H1 (cell line): ENCODE measurements around the gene MRTFB. TPM values are rescaled to one million over a fixed set of nuclear protein-coding genes. Genes with fewer than 3 reads are reported as not detected.

Experiments
- CTCF ChIA-PET: fragments of 300-600 bp; sonication (Branson Sonifier 250); formaldehyde crosslinking; loops from one replicate; lab custom pipeline; 2021; ENCODE audit not compliant: partially characterized antibody; lab: Charles Lee
- POLR2A ChIA-PET: fragments of 300-600 bp; sonication (Branson Sonifier 250); formaldehyde crosslinking; loops from one replicate; lab custom pipeline; 2021; ENCODE audit warnings: inconsistent platforms; ENCODE audit not compliant: partially characterized antibody; lab: Charles Lee
- DNase-seq, 2 experiments: peaks; one replicate each; pipeline versions ENCODE4 v3.0.0 to v3.0.0-alpha.2; 2010 to 2022; ENCODE audit warnings: low spot score in 2 of 2, low read depth in 1 of 2, mixed read lengths in 1 of 2
- FAIRE-seq: peaks from 2 replicates; lab custom pipeline; 2011; peaks lifted over from hg19 to GRCh38; lab: Jason Lieb, UNC
- H2AFZ ChIP-seq: 2 replicates; pipeline ENCODE4 v1.8.1; 2012; ENCODE audit warnings: low read length, inconsistent platforms
- H2AK5ac ChIP-seq: 2 replicates; pipeline ENCODE4 v1.6.1; 2013; ENCODE audit warnings: low read depth, low read length
- H2BK120ac ChIP-seq: replicated peaks from 2 replicates; pipeline ENCODE3; 2013; ENCODE audit warnings: low read depth, low read length, inconsistent platforms
- H2BK12ac ChIP-seq: 2 replicates; pipeline ENCODE4 v1.6.1; 2013; ENCODE audit warnings: low read depth, low read length
- H2BK15ac ChIP-seq: 2 replicates; pipeline ENCODE4 v1.6.1; 2013; ENCODE audit warnings: low read length
- H2BK20ac ChIP-seq: 2 replicates; pipeline ENCODE4 v1.6.1; 2013; ENCODE audit warnings: low read length
- H2BK5ac ChIP-seq: 2 replicates; pipeline ENCODE4 v1.6.1; 2013; ENCODE audit warnings: low read depth, low read length
- H3K14ac ChIP-seq: 2 replicates; pipeline ENCODE4 v1.6.1; 2013; ENCODE audit warnings: inconsistent platforms; ENCODE audit not compliant: insufficient read length
- H3K18ac ChIP-seq: 2 replicates; pipeline ENCODE4 v1.6.1; 2013; ENCODE audit warnings: low read length; ENCODE audit errors: extremely low read depth
- H3K23ac ChIP-seq: 2 replicates; pipeline ENCODE4 v1.6.1; 2013; ENCODE audit warnings: inconsistent platforms; ENCODE audit not compliant: insufficient read length
- H3K23me2 ChIP-seq: 2 replicates; pipeline ENCODE4 v1.6.1; 2013; ENCODE audit warnings: low read depth, low read length
- H3K27ac ChIP-seq: 2 replicates; pipeline ENCODE4 v1.6.1; 2011; ENCODE audit warnings: low read depth, low read length, inconsistent platforms
- H3K27me3 ChIP-seq, 4 experiments: replicated peaks in 1 of 4; 1 replicate in 1 of 4; 2 replicates in 3 of 4; pipeline versions ENCODE4 v1.6.1 to v1.8.1; 2011 to 2013; ENCODE audit warnings: low read length in 3 of 4, mild to moderate bottlenecking in 3 of 4, inconsistent platforms in 2 of 4, mixed read lengths in 2 of 4, moderate library complexity in 1 of 4; ENCODE audit not compliant: control insufficient read depth in 3 of 4, insufficient read depth in 3 of 4; ENCODE audit errors: extremely low read depth in 1 of 4
- H3K36me3 ChIP-seq, 4 experiments: 2 replicates each; pipeline versions ENCODE4 v1.6.1 to v1.8.1; 2011 to 2013; ENCODE audit warnings: mild to moderate bottlenecking in 4 of 4, low read length in 3 of 4, moderate library complexity in 2 of 4, control low read depth in 1 of 4, inconsistent platforms in 1 of 4; ENCODE audit not compliant: insufficient read depth in 4 of 4, control insufficient read depth in 2 of 4
- H3K4ac ChIP-seq: replicated peaks from 2 replicates; pipeline ENCODE3; 2013; ENCODE audit warnings: low read length, low read depth, mixed read lengths, inconsistent platforms; ENCODE audit not compliant: insufficient read length
- H3K4me1 ChIP-seq, 4 experiments: replicated peaks in 1 of 4; 1 replicate in 1 of 4; 2 replicates in 3 of 4; pipeline versions ENCODE4 v1.6.1 to v1.8.1; 2011 to 2013; ENCODE audit warnings: low read length in 3 of 4, inconsistent platforms in 2 of 4, mixed read lengths in 1 of 4; ENCODE audit not compliant: insufficient read depth in 4 of 4, control insufficient read depth in 3 of 4
- H3K4me2 ChIP-seq, 2 experiments: 2 replicates each; pipeline versions ENCODE4 v1.6.1 to v1.8.1; 2011 to 2013; ENCODE audit warnings: low read depth in 2 of 2, low read length in 2 of 2, control low read depth in 1 of 2, inconsistent platforms in 1 of 2, mild to moderate bottlenecking in 1 of 2; ENCODE audit not compliant: insufficient read depth in 1 of 2
- H3K4me3 ChIP-seq, 4 experiments: fragments of 200-600, 300-600 bp in 1 of 4; sonication (generic), shearing (Covaris generic), sonication (Bioruptor Twin) in 1 of 4; 2 replicates each; pipeline versions ENCODE4 v1.5.1 to v1.8.1; 2011 to 2016; ENCODE audit warnings: low read length in 4 of 4, low read depth in 3 of 4, control low read depth in 2 of 4, inconsistent platforms in 2 of 4, mild to moderate bottlenecking in 2 of 4, mixed read lengths in 1 of 4, moderate library complexity in 1 of 4; ENCODE audit not compliant: insufficient read depth in 2 of 4; ENCODE audit errors: extremely low read depth in 1 of 4
- H3K56ac ChIP-seq: replicated peaks from 2 replicates; pipeline ENCODE3; 2013; ENCODE audit warnings: low read depth, mild to moderate bottlenecking, mixed read lengths, low read length, inconsistent platforms; ENCODE audit not compliant: insufficient read length
- H3K79me1 ChIP-seq: 2 replicates; pipeline ENCODE4 v1.6.1; 2013; ENCODE audit warnings: low read depth, low read length, control low read depth
- H3K79me2 ChIP-seq, 2 experiments: 2 replicates each; pipeline versions ENCODE4 v1.6.1 to v1.8.1; 2012 to 2013; ENCODE audit warnings: low read length in 2 of 2, mild to moderate bottlenecking in 2 of 2, inconsistent platforms in 1 of 2; ENCODE audit not compliant: insufficient read depth in 2 of 2, control insufficient read depth in 1 of 2
- H3K9ac ChIP-seq, 4 experiments: replicated peaks in 1 of 4; 1 replicate in 1 of 4; 2 replicates in 3 of 4; pipeline versions ENCODE4 v1.6.1 to v1.8.1; 2011 to 2013; ENCODE audit warnings: low read depth in 3 of 4, low read length in 3 of 4, control low read depth in 2 of 4, mild to moderate bottlenecking in 2 of 4, moderate library complexity in 2 of 4, inconsistent platforms in 1 of 4; ENCODE audit errors: extremely low read depth in 1 of 4
- H3K9me3 ChIP-seq, 2 experiments: 2 replicates each; pipeline versions ENCODE4 v1.6.1 to v1.8.1; 2012 to 2013; ENCODE audit warnings: mild to moderate bottlenecking in 2 of 2, moderate library complexity in 2 of 2, control low read depth in 1 of 2, inconsistent platforms in 1 of 2, low read depth in 1 of 2, low read length in 1 of 2, mixed read lengths in 1 of 2; ENCODE audit not compliant: insufficient read depth in 2 of 2
- H4K20me1 ChIP-seq, 2 experiments: replicated peaks in 1 of 2; 2 replicates each; pipeline versions ENCODE3 to v1.8.1; 2011 to 2013; ENCODE audit warnings: inconsistent platforms in 2 of 2, low read length in 2 of 2, mild to moderate bottlenecking in 1 of 2; ENCODE audit not compliant: insufficient read depth in 2 of 2, control insufficient read depth in 1 of 2
- H4K5ac ChIP-seq: 2 replicates; pipeline ENCODE4 v1.6.1; 2013; ENCODE audit warnings: low read length, low read depth, mixed read lengths, inconsistent platforms; ENCODE audit not compliant: insufficient read length
- H4K8ac ChIP-seq: 2 replicates; pipeline ENCODE4 v1.8.0; 2013; ENCODE audit warnings: mild to moderate bottlenecking, moderate library complexity, low read length, inconsistent platforms; ENCODE audit not compliant: insufficient read depth; ENCODE audit errors: extremely low read depth
- H4K91ac ChIP-seq: replicated peaks from 2 replicates; pipeline ENCODE3; 2013; ENCODE audit warnings: low read length, mixed read lengths, inconsistent platforms; ENCODE audit not compliant: insufficient read length
- BRCA1 ChIP-seq: IDR thresholded peaks from 2 replicates; pipeline ENCODE4 v1.6.1; 2012; ENCODE audit warnings: low read depth, low read length, improper control_type of control experiment
- CBX5 ChIP-seq: fragments of 300-800, 300-1000 bp; sonication (generic); IDR thresholded peaks from 2 replicates; pipeline ENCODE4 v1.7.1; 2016; ENCODE audit warnings: antibody characterized with exemption, low read length, low read depth
- CEBPB ChIP-seq: IDR thresholded peaks from 2 replicates; pipeline ENCODE4 v1.6.1; 2012; ENCODE audit warnings: low read depth, low read length
- KDM1A ChIP-seq: fragments of 200-600, 300-600 bp; sonication (generic); IDR thresholded peaks from 2 replicates; pipeline ENCODE4 v1.7.1; 2016; ENCODE audit warnings: mild to moderate bottlenecking, low read length, borderline replicate concordance
- MAFK ChIP-seq: IDR thresholded peaks from 2 replicates; pipeline ENCODE4 v1.6.1; 2012; ENCODE audit warnings: low read depth, mild to moderate bottlenecking, improper control_type of control experiment, low read length
- POU5F1 ChIP-seq: IDR thresholded peaks from 2 replicates; pipeline ENCODE4 v1.6.1; 2011; ENCODE audit warnings: low read depth, mild to moderate bottlenecking, low read length, moderate library complexity
- SIRT6 ChIP-seq: IDR thresholded peaks from one replicate; pipeline ENCODE4 v1.7.1; 2012; ENCODE audit warnings: low read length, inconsistent platforms
- SP2 ChIP-seq: IDR thresholded peaks from 2 replicates; pipeline ENCODE4 v1.6.1; 2012; ENCODE audit warnings: mild to moderate bottlenecking, low read length, inconsistent platforms
- WGBS, 2 experiments: shearing (Covaris generic) in 1 of 2; methylation state at CpG; one replicate each; pipeline versions ENCODE4 v1.1.6 to v1.1.7; 2013 to 2015; ENCODE audit warnings: low lambda C conversion rate in 2 of 2, mixed read lengths in 2 of 2, inconsistent platforms in 1 of 2, low coverage in 1 of 2, missing lambda C conversion rate in 1 of 2; ENCODE audit not compliant: insufficient replicate concordance in 2 of 2, insufficient coverage in 1 of 2, insufficient read length in 1 of 2; ENCODE audit errors: extremely low coverage in 1 of 2, missing lambda C conversion rate in 1 of 2; 5-methylcytosine and 5-hydroxymethylcytosine counted together
- polyA plus RNA-seq, 7 experiments: library from polyadenylated mRNA; depleted of rRNA in 3 of 7; stranded (reverse) in 5 of 7; unstranded in 2 of 7; fragments of >200 nt in 5 of 7; fragments of 200-250 nt in 2 of 7; gene quantifications; 1 replicate in 5 of 7; 2 replicates in 1 of 7; 4 replicates in 1 of 7; pipeline versions ENCODE4 v1.2.1 to v1.2.3, GENCODE V29; 2011 to 2013; ENCODE audit warnings: missing spikeins in 2 of 7, mixed read lengths in 2 of 7
- total RNA-seq: library from RNA; stranded (reverse); fragmentation: NEBNext Ultra II Directional; extraction: Animal tissue kit (Norgen Biotek cat#: 25700); gene quantifications from 2 replicates; pipeline ENCODE4 v1.2.1, GENCODE V29; 2021
- TF ChIP-seq, protein P1 (sequence below): IDR thresholded peaks from 2 replicates; pipeline ENCODE4 v1.6.1; 2012; ENCODE audit warnings: low read length, inconsistent platforms

The MRTFB gene
- total and polyA plus RNA-seq, 2 of the 8 experiments (the other 6 are each of a cell fraction or from before 2014, with no cell fraction given) = 13.5 to 34.9 TPM

DNA sequence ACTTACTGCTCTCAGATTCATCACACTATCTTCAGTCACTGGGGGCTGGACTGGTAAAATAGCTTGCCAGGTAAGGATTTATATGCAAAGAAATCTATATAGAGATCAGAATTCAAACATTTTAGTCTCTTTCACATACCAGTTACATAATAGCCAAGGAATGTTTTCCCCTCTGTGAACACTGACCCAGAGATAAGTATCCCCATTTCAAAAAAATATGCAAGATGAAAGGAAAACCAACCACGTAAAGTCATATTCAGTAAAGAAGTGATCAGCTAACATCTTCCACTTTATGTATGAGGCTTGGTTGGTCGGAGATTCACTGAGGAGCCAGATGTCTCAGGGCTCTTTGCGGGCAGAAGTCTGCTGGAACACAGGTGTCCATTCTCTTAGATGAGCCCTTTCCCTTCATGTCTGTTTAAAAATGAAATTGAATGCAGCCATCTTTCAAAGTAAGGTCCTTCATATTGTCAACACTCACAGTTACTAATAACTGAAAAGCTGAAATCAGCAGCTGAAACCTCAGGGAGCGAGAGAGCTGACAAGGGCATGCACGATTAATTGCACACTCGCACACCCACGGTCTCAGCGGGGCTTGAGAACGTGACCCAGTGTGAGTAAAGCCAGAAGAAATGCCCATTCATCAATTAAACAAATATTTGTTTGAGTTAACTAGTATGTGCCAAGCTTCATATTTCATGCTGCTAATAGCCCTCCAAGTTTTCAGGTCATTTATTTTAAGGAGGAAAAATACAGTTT is 161.2 kb downstream of the MRTFB start:
- Histone ChIP-seq H3K23ac (no peak overlapping the region), H4K5ac (no peak overlapping the region), H3K36me3 (peaks cover 2 to 28% (median 5%) of the 10 kb centered on the region in 4 experiments; a peak in 4 of 8 replicates), H3K27me3 (no peaks in the 10 kb centered on the region), H4K8ac (no peak overlapping the region), H4K20me1 (no peaks in the 10 kb centered on the region), H3K4me3 (no peak overlapping the region), H2AFZ (no peak overlapping the region), H3K4ac (no peak overlapping the region), H2BK15ac (no peak overlapping the region), H3K4me2 (no peak overlapping the region), H2BK12ac (no peak overlapping the region), H3K79me1 (no peaks in the 10 kb centered on the region), H3K18ac (no peak overlapping the region), H2BK120ac (no peak overlapping the region), H3K4me1 (no peaks in the 10 kb centered on the region), H2AK5ac (no peak overlapping the region), H3K79me2 (no peaks in the 10 kb centered on the region), H4K91ac (no peak overlapping the region), H3K56ac (no peak overlapping the region), H3K9me3 (no peaks in the 10 kb centered on the region), H3K23me2 (no peaks in the 10 kb centered on the region; the same call in 1 of the 2 replicates), H2BK5ac (no peak overlapping the region), H3K27ac (no peak overlapping the region), H3K9ac (no peak overlapping the region), H3K14ac (no peak overlapping the region), H2BK20ac (no peak overlapping the region)
- ChIA-PET POLR2A (interaction anchor here (1.3 to 1.4 kb wide), 2 partner anchors 13 to 18 kb away, joined by 3 to 4 read pairs; no protein-coding TSS in a partner anchor), CTCF (interaction anchor here (0.6 to 2.0 kb wide), 2 partner anchors 17 to 296 kb away, joined by 3 to 7 read pairs; no protein-coding TSS in a partner anchor)
- FAIRE-seq (no peak), DNase-seq (no peak)
- WGBS, 2 experiments = 97% methylated on average over 9 of the region's 9 CpGs; no CpG with 5 or more reads in 1 of the 2 experiments
- TF ChIP-seq CBX5 (no peak), KDM1A (no peak), SIRT6 (no peak), BRCA1 (no peak), POU5F1 (no peak), CEBPB (no peak), SP2 (no peak), MAFK (no peak)
- TF ChIP-seq, protein P1, sequence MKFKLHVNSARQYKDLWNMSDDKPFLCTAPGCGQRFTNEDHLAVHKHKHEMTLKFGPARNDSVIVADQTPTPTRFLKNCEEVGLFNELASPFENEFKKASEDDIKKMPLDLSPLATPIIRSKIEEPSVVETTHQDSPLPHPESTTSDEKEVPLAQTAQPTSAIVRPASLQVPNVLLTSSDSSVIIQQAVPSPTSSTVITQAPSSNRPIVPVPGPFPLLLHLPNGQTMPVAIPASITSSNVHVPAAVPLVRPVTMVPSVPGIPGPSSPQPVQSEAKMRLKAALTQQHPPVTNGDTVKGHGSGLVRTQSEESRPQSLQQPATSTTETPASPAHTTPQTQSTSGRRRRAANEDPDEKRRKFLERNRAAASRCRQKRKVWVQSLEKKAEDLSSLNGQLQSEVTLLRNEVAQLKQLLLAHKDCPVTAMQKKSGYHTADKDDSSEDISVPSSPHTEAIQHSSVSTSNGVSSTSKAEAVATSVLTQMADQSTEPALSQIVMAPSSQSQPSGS = no peak
